Measurements from ENCODE around the gene CCDC171.
A peak's percentile ranks its signal among the peaks of the same experiment; 100 is the strongest.

CCDC171 gene

GRCh38 chr9:15552636-15553527 lies at the start of gene CCDC171:
Gene CCDC171 (plus strand): TSS chr9:15553043. CDS start chr9:15564089, 11,046 bp downstream.
- no peak for TF ChIP-seq CTCF (conservative IDR thresholded peaks at IDR 0.05; ENCODE audit: control insufficient read depth, insufficient read depth, low read depth, low read length)
- H3K4me3 ChIP-seq (ENCODE audit: control insufficient read depth, low read depth, low read length), result peak within 1 kb of the TSS; percentile 59
- DNase-seq (ENCODE audit: low read depth), result peak; percentile 93

DNA sequence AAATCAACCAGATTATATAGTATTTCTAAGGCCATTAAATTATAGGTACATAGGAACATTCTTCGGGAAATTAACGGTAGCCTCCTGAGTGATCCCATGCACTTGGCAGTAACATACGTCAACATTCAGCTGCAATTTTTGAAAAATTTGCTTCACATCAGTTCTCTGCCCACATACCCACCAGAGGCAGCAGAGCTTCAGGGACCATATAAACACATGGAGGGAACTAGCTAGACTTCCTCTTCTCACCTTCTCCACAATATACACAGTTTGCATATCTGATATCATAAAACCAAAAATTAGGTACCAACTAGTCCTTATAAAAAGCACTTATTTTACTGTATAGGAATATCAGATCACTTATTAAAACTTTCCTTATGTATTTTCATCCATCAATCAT lies 46.9 kb upstream of the CCDC171 start:
- no peak for TF ChIP-seq CTCF (conservative IDR thresholded peaks at IDR 0.05; ENCODE audit: control insufficient read depth, insufficient read depth, low read depth, low read length)
- H3K4me3 ChIP-seq (ENCODE audit: control insufficient read depth, low read depth, low read length), result no peak overlapping the region
- DNase-seq (ENCODE audit: low read depth), result no peak

DNA sequence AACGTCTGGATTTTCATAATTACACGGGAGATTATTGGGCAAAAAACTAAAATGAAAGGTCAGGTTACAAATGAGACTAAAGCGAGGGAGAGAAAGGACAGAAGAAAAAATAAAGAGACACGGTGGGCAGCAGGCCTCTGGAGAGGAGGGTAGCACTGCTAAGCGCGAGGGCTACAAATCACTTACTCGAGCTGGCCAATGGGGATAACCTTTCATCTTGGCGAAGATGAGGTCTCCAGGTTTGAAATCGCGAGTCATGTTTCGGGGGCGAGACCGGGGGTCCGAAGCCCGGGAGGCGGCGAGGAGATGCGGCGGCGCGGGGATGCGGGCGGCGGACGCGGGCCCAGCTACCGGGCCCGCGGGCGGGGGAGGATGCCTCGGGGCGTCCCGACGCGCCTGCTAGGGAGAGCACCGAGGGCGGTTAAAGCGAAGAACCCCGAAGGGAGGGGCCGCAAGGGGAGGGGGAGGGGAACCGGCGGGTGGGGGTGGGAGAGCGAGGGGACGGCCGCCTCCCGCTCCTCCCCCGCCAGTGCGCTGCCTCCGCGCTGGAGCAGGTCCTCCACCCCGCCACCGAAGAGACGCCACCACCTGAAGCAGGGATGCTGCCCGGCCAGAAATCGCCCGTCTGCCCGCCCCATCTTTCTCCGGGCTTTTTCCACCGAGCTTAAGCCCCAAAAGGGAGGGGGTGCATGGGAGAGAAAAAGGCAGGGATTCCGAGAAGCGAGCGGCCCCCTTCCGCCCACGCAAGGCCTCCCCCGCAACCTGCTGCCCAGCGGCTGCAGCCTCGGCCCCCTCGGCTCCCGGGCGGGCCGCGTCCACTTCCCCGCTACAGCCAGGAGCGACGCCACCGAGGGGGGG lies 42.7 kb upstream of the CCDC171 start:
- no peak for TF ChIP-seq CTCF (conservative IDR thresholded peaks at IDR 0.05; ENCODE audit: control insufficient read depth, insufficient read depth, low read depth, low read length)

DNA sequence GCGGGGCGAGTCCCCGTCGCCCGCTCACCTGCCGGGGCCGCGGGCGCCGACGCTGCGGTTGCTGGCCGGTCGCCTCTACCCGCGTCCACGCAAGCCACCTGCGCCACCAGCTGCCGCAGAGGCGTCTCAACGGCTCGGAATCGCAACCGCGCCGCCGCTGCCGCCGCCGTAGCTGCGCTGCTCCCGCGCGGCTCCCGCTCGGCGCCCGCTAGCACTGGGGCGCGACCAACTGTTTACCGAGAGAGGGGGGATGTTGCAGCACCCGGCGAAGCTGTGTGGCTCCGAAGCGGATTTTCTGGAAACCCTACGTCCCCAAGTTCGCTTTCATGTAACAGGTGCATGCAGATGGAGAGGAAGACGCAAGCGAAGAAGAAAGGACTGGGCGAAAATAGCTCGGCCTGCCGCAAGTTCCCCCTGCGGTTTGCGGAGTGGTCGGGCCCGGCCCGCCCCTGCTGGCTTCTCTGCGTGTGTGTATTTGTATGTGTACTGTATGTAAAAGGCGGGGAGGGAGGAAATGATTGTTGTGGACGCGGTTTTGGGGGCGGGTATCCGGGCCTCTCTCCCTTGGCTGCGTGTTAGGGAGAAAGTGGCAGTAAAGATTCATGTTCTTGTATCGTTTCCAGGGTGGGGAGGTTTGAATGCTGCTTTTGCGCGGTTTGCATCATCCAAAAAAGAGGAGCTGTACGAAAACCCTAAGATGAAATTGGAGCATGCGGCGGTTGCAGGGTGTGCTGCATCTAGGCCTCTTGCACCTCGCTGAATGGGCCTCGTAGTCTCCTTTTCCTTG lies 41.9 kb upstream of the CCDC171 start, which contains the start of gene PSIP1:
Gene PSIP1 (minus strand): TSS at position 182 of the 787 bp plus-strand sequence. CDS start 782 bp downstream, outside the sequence.
- DNase-seq (ENCODE audit: low read depth), result peak; percentile 75
- no peak for TF ChIP-seq CTCF (conservative IDR thresholded peaks at IDR 0.05; ENCODE audit: control insufficient read depth, insufficient read depth, low read depth, low read length)
- peak within 1 kb of the TSS; percentile 85 for H3K4me3 ChIP-seq (ENCODE audit: control insufficient read depth, low read depth, low read length)

More for the DNA sequence above, 42.7 kb upstream of the CCDC171 start:
- peak overlapping the region; percentile 85 for H3K4me3 ChIP-seq (ENCODE audit: control insufficient read depth, low read depth, low read length)
- DNase-seq (ENCODE audit: low read depth), result peak; percentile 11

DNA sequence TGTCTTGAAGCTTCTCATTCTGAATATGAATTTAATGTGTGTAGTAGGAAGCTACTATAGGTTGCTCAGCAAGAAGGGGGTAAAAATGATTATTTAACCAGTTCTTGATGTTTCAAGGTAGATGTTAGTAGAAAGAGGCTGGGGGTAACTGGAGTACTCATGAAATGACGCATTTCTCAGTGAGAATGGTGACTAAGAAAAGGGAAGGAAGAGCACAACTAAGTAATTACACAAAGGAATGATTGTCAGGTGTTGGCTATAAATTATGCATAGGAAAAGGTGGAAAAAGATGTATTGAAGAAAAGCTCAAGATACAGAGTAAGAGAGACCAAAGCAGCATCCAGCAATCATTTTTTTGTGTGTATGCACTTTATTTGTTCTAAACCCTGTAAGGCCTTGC lies 40.6 kb upstream of the CCDC171 start:
- no peak overlapping the region for H3K4me3 ChIP-seq (ENCODE audit: control insufficient read depth, low read depth, low read length)
- no peak for TF ChIP-seq CTCF (conservative IDR thresholded peaks at IDR 0.05; ENCODE audit: control insufficient read depth, insufficient read depth, low read depth, low read length)
- DNase-seq (ENCODE audit: low read depth), result no peak

- TF ChIP-seq CTCF (conservative IDR thresholded peaks at IDR 0.05; ENCODE audit: control insufficient read depth, insufficient read depth, low read depth, low read length), result no peak
- no peak overlapping the region for H3K4me3 ChIP-seq (ENCODE audit: control insufficient read depth, low read depth, low read length)
- no peak for DNase-seq (ENCODE audit: low read depth)
These were observed 40.0 kb upstream of the CCDC171 start for GRCh38 chr9:15512889-15513288.
